A549 (cell line): ENCODE data around the gene PYGO2. TPM values are rescaled to one million over a fixed set of nuclear protein-coding genes. Genes with fewer than 3 reads are reported as not detected.
A peak's percentile ranks its signal among the peaks of the same experiment; 100 is the strongest.

Experiments
- ATAC-seq, 2 experiments: fragments of 200-7000 bp in 1 of 2; fragments of >200 bp in 1 of 2; cut with Nextera tagmentation in 1 of 2; cut with Tn5 transposase in 1 of 2; 3 replicates each; pipeline versions ENCODE4 v1.8.0 to v1.9.1; 2018 to 2020; ENCODE audit warnings: mild to moderate bottlenecking in 1 of 2, moderate library complexity in 1 of 2
- CTCF ChIA-PET: fragments of 300-600 bp; sonication (Branson Sonifier 250); formaldehyde crosslinking; extraction: SDS; loops from one replicate; lab custom pipeline; 2021; ENCODE audit warnings: antibody characterized with exemption, inconsistent platforms; lab: Yijun Ruan, JAX
- POLR2A ChIA-PET: fragments of 350-600 bp; formaldehyde crosslinking; extraction: SDS; loops from one replicate; lab custom pipeline; 2021; ENCODE audit warnings: antibody characterized with exemption, inconsistent platforms; lab: Yijun Ruan, JAX
- DNase-seq, 2 experiments: peaks; one replicate each; pipeline versions ENCODE4 v3.0.0 to v3.0.0-alpha.2; 2011 to 2016; ENCODE audit warnings: low read depth in 1 of 2, low spot score in 1 of 2
- FAIRE-seq: peaks from 2 replicates; lab custom pipeline; 2011; peaks lifted over from hg19 to GRCh38; lab: Jason Lieb, UNC
- H3K27ac ChIP-seq, 2 experiments: fragments of >200 bp; sonication (Bioruptor Twin); formaldehyde crosslinking; 3 replicates each; pipeline ENCODE4 v1.5.1; 2016 to 2017
- H3K4me1 ChIP-seq: fragments of >200 bp; sonication (Bioruptor Twin); formaldehyde crosslinking; 3 replicates; pipeline ENCODE4 v1.6.1; 2016
- H3K4me2 ChIP-seq: fragments of >200 bp; sonication (Bioruptor Twin); formaldehyde crosslinking; 3 replicates; pipeline ENCODE4 v1.6.1; 2016
- H3K4me3 ChIP-seq: fragments of >200 bp; sonication (Bioruptor Twin); formaldehyde crosslinking; 3 replicates; pipeline ENCODE4 v1.5.1; 2016
- H3K9me3 ChIP-seq: fragments of >200 bp; sonication (Bioruptor Twin); formaldehyde crosslinking; 3 replicates; pipeline ENCODE4 v1.6.1; 2016
- BHLHE40 ChIP-seq: IDR thresholded peaks from 2 replicates; pipeline ENCODE4 v1.6.1; 2012; ENCODE audit warnings: low read depth, low read length, inconsistent platforms
- CBX8 ChIP-seq: fragments of 200-600 bp; sonication (generic); IDR thresholded peaks from 2 replicates; pipeline ENCODE4 v1.6.1; 2016
- CEBPB ChIP-seq, 2 experiments: fragments of >200 bp in 1 of 2; sonication (Bioruptor Twin) in 1 of 2; formaldehyde crosslinking in 1 of 2; IDR thresholded peaks; 2 replicates each; pipeline ENCODE4 v1.6.1; 2012 to 2016
- CHD2 ChIP-seq: fragments of 150-350 bp; IDR thresholded peaks from 2 replicates; pipeline ENCODE4 v1.6.1; 2014; ENCODE audit warnings: low read length; ENCODE audit not compliant: partially characterized antibody
- FOSL2 ChIP-seq, 2 experiments: fragments of 450-650 bp in 1 of 2; fragments of >200 bp in 1 of 2; sonication (Bioruptor Twin) in 1 of 2; formaldehyde crosslinking; IDR thresholded peaks; 2 replicates each; pipeline versions ENCODE4 v1.5.0 to v1.6.1; 2016 to 2020; ENCODE audit warnings: mild to moderate bottlenecking in 1 of 2, moderate library complexity in 1 of 2
- HDAC2 ChIP-seq: fragments of 200-600 bp; sonication (generic); IDR thresholded peaks from 2 replicates; pipeline ENCODE4 v1.6.1; 2016
- JUN ChIP-seq, 2 experiments: fragments of >200 bp; sonication (Bioruptor Twin); formaldehyde crosslinking; IDR thresholded peaks; 2 replicates in 1 of 2; 3 replicates in 1 of 2; pipeline ENCODE4 v1.6.1; 2016 to 2017
- KDM1A ChIP-seq: fragments of 200-600 bp; sonication (generic); IDR thresholded peaks from 2 replicates; pipeline ENCODE4 v1.6.1; 2016; ENCODE audit warnings: low read depth, mild to moderate bottlenecking
- MAFK ChIP-seq: fragments of 450-650 bp; IDR thresholded peaks from 2 replicates; pipeline ENCODE4 v1.6.1; 2014; ENCODE audit not compliant: partially characterized antibody
- MAZ ChIP-seq: fragments of 150-350 bp; IDR thresholded peaks from 2 replicates; pipeline ENCODE4 v1.6.1; 2014; ENCODE audit warnings: antibody characterized with exemption, low read depth, low read length, borderline replicate concordance
- MYC ChIP-seq: IDR thresholded peaks from 2 replicates; pipeline ENCODE4 v1.6.1; 2012; ENCODE audit warnings: mild to moderate bottlenecking, inconsistent platforms, low read length, improper control_type of control experiment, borderline replicate concordance
- NFE2L2 ChIP-seq: fragments of 150-350 bp; conservative IDR thresholded peaks from 2 replicates; pipeline ENCODE4 v1.6.1; 2014; ENCODE audit warnings: low read length
- NPAS2 ChIP-seq: fragments of 250-450 bp; sonication (Bioruptor Pico); IDR thresholded peaks from 2 replicates; pipeline ENCODE4 v1.8.0; 2022; ENCODE audit warnings: mild to moderate bottlenecking, moderate library complexity, borderline replicate concordance
- NR3C1 ChIP-seq: fragments of >200 bp; sonication (Bioruptor Twin); formaldehyde crosslinking; IDR thresholded peaks from 3 replicates; pipeline ENCODE4 v1.6.1; 2017
- PBX3 ChIP-seq: IDR thresholded peaks from 2 replicates; pipeline ENCODE4 v1.6.1; 2012
- RARB ChIP-seq: fragments of 250-450 bp; sonication (Bioruptor Pico); IDR thresholded peaks from 2 replicates; pipeline ENCODE4 v1.8.0; 2021; ENCODE audit warnings: mild to moderate bottlenecking, moderate library complexity
- RNF2 ChIP-seq: fragments of 200-600 bp; sonication (generic); IDR thresholded peaks from 2 replicates; pipeline ENCODE4 v1.6.1; 2016; ENCODE audit warnings: low read depth, mild to moderate bottlenecking, antibody characterized with exemption, moderate library complexity, borderline replicate concordance
- SMC3 ChIP-seq: fragments of >200 bp; sonication (Bioruptor Twin); formaldehyde crosslinking; IDR thresholded peaks from 3 replicates; pipeline ENCODE4 v1.6.1; 2018; ENCODE audit warnings: inconsistent platforms
- SREBF2 ChIP-seq: fragments of 450-650 bp; IDR thresholded peaks from 2 replicates; pipeline ENCODE4 v1.6.1; 2014; ENCODE audit warnings: mild to moderate bottlenecking, moderate library complexity
- TFCP2L1 ChIP-seq: fragments of 250-450 bp; sonication (Bioruptor Pico); IDR thresholded peaks from 2 replicates; pipeline ENCODE4 v1.5.0; 2021; ENCODE audit warnings: mild to moderate bottlenecking
- ZSCAN20 ChIP-seq: fragments of 250-450 bp; sonication (Bioruptor Pico); IDR thresholded peaks from 2 replicates; pipeline ENCODE4 v1.8.0; 2022; ENCODE audit warnings: mild to moderate bottlenecking, moderate library complexity
- WGBS: methylation state at CpG from one replicate; pipeline ENCODE4 v1.1.6; 2017; ENCODE audit errors: missing lambda C conversion rate; 5-methylcytosine and 5-hydroxymethylcytosine counted together
- polyA plus RNA-seq, 4 experiments: library from polyadenylated mRNA; depleted of rRNA in 3 of 4; stranded (reverse); fragments of >200 nt; fragmentation: RNase III in 1 of 4; extraction: RNeasy Plus Mini Kit Qiagen cat#74134 plus additional on column Dnase treatment in 1 of 4; gene quantifications; 2 replicates in 3 of 4; 3 replicates in 1 of 4; pipeline ENCODE4 v1.2.3, GENCODE V29; 2011 to 2017
- TF ChIP-seq, protein P1 (sequence below): fragments of >200 bp; sonication (Bioruptor Twin); formaldehyde crosslinking; IDR thresholded peaks from 2 replicates; pipeline ENCODE4 v1.6.1; 2016
- TF ChIP-seq, protein P2 (sequence below): fragments of 150-350 bp; IDR thresholded peaks from 2 replicates; pipeline ENCODE4 v1.6.1; 2014; ENCODE audit warnings: low read depth, mild to moderate bottlenecking, low read length
- TF ChIP-seq, protein P3 (sequence below): fragments of >200 bp; sonication (Bioruptor Twin); formaldehyde crosslinking; IDR thresholded peaks from 3 replicates; pipeline ENCODE4 v1.5.1; 2016

PYGO2 gene
- polyA plus RNA-seq, 2 of the 4 experiments (the other 2 are of a cell fraction): 18.3 to 24.6 TPM

DNA sequence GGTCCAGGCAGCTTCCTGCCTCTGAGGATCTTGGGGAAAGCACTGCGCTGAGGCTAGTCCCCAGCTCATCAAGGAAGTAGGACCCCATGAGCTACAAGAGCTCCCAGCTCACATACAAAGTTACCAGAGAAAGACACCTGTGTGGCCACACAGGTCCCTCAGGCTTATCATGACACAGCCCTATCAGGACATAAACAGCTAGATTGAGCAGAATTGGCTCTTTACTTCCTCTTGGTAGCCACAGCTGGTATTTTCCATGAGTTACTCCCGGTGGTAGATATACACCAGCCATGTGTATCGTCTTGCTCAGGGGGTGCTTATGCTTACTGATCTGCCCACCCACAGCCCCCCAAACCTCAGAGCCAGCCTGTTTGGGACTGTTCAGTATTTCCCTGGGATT, 33.0 kb upstream of the PYGO2 start:
- POLR2A ChIA-PET: interaction anchor here (0.6 to 6.0 kb wide), 6 partner anchors 11 to 389 kb away, joined by 4 to 91 read pairs (median 7); partner anchors contain the start of genes CKS1B, FLAD1, PBXIP1 and PYGO2
- DNase-seq (no peak), FAIRE-seq (no peak), ATAC-seq (no peak)
- TF ChIP-seq NFE2L2 (no peak), JUN (IDR thresholded peaks at IDR 0.05) (no peak; a peak in 1 of 5 replicates), KDM1A (no peak), SREBF2 (no peak), FOSL2 (IDR thresholded peaks at IDR 0.05) (no peak), FOSL2 (CRISPR knock-in tag; IDR thresholded peaks at IDR 0.05) (no peak), MAZ (no peak), HDAC2 (no peak), PBX3 (no peak), RNF2 (no peak), CEBPB (IDR thresholded peaks at IDR 0.05) (no peak), NR3C1 (no peak), RARB (CRISPR knock-in tag) (no peak), TFCP2L1 (CRISPR knock-in tag) (no peak), NPAS2 (CRISPR knock-in tag) (no peak), CHD2 (no peak), ZSCAN20 (CRISPR knock-in tag) (no peak), CBX8 (no peak)
- TF ChIP-seq, protein P1, sequence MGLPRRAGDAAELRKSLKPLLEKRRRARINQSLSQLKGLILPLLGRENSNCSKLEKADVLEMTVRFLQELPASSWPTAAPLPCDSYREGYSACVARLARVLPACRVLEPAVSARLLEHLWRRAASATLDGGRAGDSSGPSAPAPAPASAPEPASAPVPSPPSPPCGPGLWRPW: no peak
- TF ChIP-seq, protein P2, sequence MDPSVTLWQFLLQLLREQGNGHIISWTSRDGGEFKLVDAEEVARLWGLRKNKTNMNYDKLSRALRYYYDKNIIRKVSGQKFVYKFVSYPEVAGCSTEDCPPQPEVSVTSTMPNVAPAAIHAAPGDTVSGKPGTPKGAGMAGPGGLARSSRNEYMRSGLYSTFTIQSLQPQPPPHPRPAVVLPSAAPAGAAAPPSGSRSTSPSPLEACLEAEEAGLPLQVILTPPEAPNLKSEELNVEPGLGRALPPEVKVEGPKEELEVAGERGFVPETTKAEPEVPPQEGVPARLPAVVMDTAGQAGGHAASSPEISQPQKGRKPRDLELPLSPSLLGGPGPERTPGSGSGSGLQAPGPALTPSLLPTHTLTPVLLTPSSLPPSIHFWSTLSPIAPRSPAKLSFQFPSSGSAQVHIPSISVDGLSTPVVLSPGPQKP: no peak
- H3K4me1 ChIP-seq: peaks cover 40% of the 10 kb centered on the region
- peak overlapping the region; percentile 35 to 63; a peak in 4 of 6 replicates for H3K27ac ChIP-seq
- CTCF ChIA-PET: interaction anchor here (1.4 kb wide), 1 partner anchor 90 kb away, joined by 7 read pairs; no protein-coding TSS in a partner anchor
- no peak overlapping the region for H3K4me3 ChIP-seq
- no peak overlapping the region for H3K4me2 ChIP-seq
- H3K9me3 ChIP-seq: no peaks in the 10 kb centered on the region
- 88% methylated on average over 3 of the region's 3 CpGs for WGBS

DNA sequence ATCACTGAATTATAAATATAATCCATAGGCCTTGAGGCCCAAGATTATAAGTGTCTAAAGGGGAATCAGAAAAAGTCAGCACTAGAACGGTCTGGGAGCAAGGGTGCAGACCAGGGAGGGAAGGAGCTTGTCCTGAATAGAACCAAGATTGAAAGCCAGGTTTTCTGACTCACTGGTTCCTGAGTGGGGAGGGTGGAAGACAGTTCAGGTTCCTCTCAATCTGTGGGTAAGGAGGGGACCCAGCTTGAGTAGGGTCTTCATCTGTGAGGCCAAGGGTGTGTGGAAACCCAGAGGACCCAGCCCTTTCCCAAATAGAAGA, 32.6 kb upstream of the PYGO2 start:
- Histone ChIP-seq H3K27ac (peak overlapping the region; percentile 35 to 63; a peak in 4 of 6 replicates), H3K4me1 (peaks cover 36% of the 10 kb centered on the region), H3K4me3 (no peak overlapping the region), H3K9me3 (no peaks in the 10 kb centered on the region), H3K4me2 (no peak overlapping the region)
- ChIA-PET CTCF (interaction anchor here (1.4 kb wide), 1 partner anchor 90 kb away, joined by 7 read pairs; no protein-coding TSS in a partner anchor), POLR2A (interaction anchor here (1.2 to 6.0 kb wide), 4 partner anchors 11 to 38 kb away, joined by 4 to 91 read pairs (median 12); partner anchors contain the start of genes CKS1B, FLAD1, PBXIP1 and SHC1)
- FAIRE-seq (no peak), DNase-seq (no peak), ATAC-seq (no peak)
- TF ChIP-seq, protein P3, sequence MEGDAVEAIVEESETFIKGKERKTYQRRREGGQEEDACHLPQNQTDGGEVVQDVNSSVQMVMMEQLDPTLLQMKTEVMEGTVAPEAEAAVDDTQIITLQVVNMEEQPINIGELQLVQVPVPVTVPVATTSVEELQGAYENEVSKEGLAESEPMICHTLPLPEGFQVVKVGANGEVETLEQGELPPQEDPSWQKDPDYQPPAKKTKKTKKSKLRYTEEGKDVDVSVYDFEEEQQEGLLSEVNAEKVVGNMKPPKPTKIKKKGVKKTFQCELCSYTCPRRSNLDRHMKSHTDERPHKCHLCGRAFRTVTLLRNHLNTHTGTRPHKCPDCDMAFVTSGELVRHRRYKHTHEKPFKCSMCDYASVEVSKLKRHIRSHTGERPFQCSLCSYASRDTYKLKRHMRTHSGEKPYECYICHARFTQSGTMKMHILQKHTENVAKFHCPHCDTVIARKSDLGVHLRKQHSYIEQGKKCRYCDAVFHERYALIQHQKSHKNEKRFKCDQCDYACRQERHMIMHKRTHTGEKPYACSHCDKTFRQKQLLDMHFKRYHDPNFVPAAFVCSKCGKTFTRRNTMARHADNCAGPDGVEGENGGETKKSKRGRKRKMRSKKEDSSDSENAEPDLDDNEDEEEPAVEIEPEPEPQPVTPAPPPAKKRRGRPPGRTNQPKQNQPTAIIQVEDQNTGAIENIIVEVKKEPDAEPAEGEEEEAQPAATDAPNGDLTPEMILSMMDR: no peak
- TF ChIP-seq SMC3 (no peak), RARB (CRISPR knock-in tag) (no peak), BHLHE40 (no peak), PBX3 (no peak), MAFK (no peak), MYC (no peak)
- TF ChIP-seq, protein P2: no peak
- 62% methylated on average over 1 of the region's 1 CpG for WGBS
